ENCODE measurements around the gene PTPRM.

PTPRM gene

GRCh38 chr18:7821784-7822183, 254.7 kb downstream of the PTPRM start:
- no peak for DNase-seq
- Mint-ChIP-seq H3K4me3 (no peak overlapping the region), H3K27ac (no peak overlapping the region), H3K27me3 (ENCODE audit: low read depth, poor library complexity) (no peaks in the 10 kb centered on the region), H3K36me3 (ENCODE audit: low read depth) (no peaks in the 10 kb centered on the region), H3K9me3 (no peaks in the 10 kb centered on the region), H3K4me1 (peaks cover 5% of the 10 kb centered on the region)
- no peak for TF ChIP-seq CTCF (IDR thresholded peaks at IDR 0.05)

GRCh38 chr18:7822435-7823331, 255.6 kb downstream of the PTPRM start:
- H3K27me3 Mint-ChIP-seq (ENCODE audit: low read depth, poor library complexity) = no peaks in the 10 kb centered on the region
- no peaks in the 10 kb centered on the region for H3K9me3 Mint-ChIP-seq
- H3K4me1 Mint-ChIP-seq = peaks cover 7% of the 10 kb centered on the region
- no peak for DNase-seq
- H3K4me3 Mint-ChIP-seq = no peak overlapping the region
- no peaks in the 10 kb centered on the region for H3K36me3 Mint-ChIP-seq (ENCODE audit: low read depth)
- no peak overlapping the region for H3K27ac Mint-ChIP-seq
- no peak for TF ChIP-seq CTCF (IDR thresholded peaks at IDR 0.05)

GRCh38 chr18:7824970-7825369, 257.9 kb downstream of the PTPRM start:
- DNase-seq = no peak
- Mint-ChIP-seq H3K27ac (no peak overlapping the region), H3K36me3 (ENCODE audit: low read depth) (no peaks in the 10 kb centered on the region), H3K9me3 (no peaks in the 10 kb centered on the region), H3K27me3 (ENCODE audit: low read depth, poor library complexity) (no peaks in the 10 kb centered on the region), H3K4me1 (peaks cover 7% of the 10 kb centered on the region), H3K4me3 (no peak overlapping the region)
- no peak for TF ChIP-seq CTCF (IDR thresholded peaks at IDR 0.05)

- H3K27ac Mint-ChIP-seq = no peak overlapping the region
- no peak for DNase-seq
- peaks cover 11% of the 10 kb centered on the region for H3K36me3 Mint-ChIP-seq (ENCODE audit: low read depth)
- no peak for TF ChIP-seq CTCF (IDR thresholded peaks at IDR 0.05)
- peaks cover 27% of the 10 kb centered on the region for H3K9me3 Mint-ChIP-seq
- peaks cover 3% of the 10 kb centered on the region for H3K27me3 Mint-ChIP-seq (ENCODE audit: low read depth, poor library complexity)
- no peak overlapping the region for H3K4me3 Mint-ChIP-seq
- peaks cover 7% of the 10 kb centered on the region for H3K4me1 Mint-ChIP-seq
These were observed 263.4 kb downstream of the PTPRM start for GRCh38 chr18:7830468-7830867.

- Mint-ChIP-seq H3K36me3 (ENCODE audit: low read depth) (peaks cover 35% of the 10 kb centered on the region), H3K27me3 (ENCODE audit: low read depth, poor library complexity) (no peaks in the 10 kb centered on the region)
These were observed 272.4 kb downstream of the PTPRM start for GRCh38 chr18:7839548-7839947.

More at GRCh38 chr18:7839548-7839947, 272.4 kb downstream of the PTPRM start:
- TF ChIP-seq CTCF (IDR thresholded peaks at IDR 0.05) = no peak
- no peak overlapping the region for H3K27ac Mint-ChIP-seq
- H3K9me3 Mint-ChIP-seq = peaks cover 58% of the 10 kb centered on the region
- DNase-seq = no peak
- H3K4me3 Mint-ChIP-seq = no peak overlapping the region
- no peaks in the 10 kb centered on the region for H3K4me1 Mint-ChIP-seq
